ENCODE results near the gene ADCK1. TPM values are rescaled to one million over a fixed set of nuclear protein-coding genes. Genes with fewer than 3 reads are reported as not detected.

Gene ADCK1
- total RNA-seq, 1 experiment from 2014 or later: 12.2 TPM

- no peak overlapping the region for H3K14ac ChIP-seq (ENCODE audit: insufficient read depth, low read length)
- H3K4ac ChIP-seq (ENCODE audit: low read depth, low read length): no peak overlapping the region
- H3K27me3 ChIP-seq (ENCODE audit: insufficient read depth, low read length): no peaks in the 10 kb centered on the region
- H2BK12ac ChIP-seq (ENCODE audit: insufficient read length, low read depth, low read length): no peak overlapping the region
- Mint-ChIP-seq H3K27me3 (ENCODE audit: low read depth) (no peaks in the 10 kb centered on the region), H3K4me3 (no peak overlapping the region), H3K27ac (no peak overlapping the region; a peak in 1 of 7 replicates), H3K36me3 (ENCODE audit: insufficient read depth in 1 of 3, low read depth in 3 of 3) (peaks cover 7 to 15% (median 14%) of the 10 kb centered on the region in 3 experiments), H3K4me1 (no peaks in the 10 kb centered on the region), H3K9me3 (no peaks in the 10 kb centered on the region; a peak in 1 of 5 replicates)
- H3K56ac ChIP-seq (ENCODE audit: insufficient read length, low read depth, low read length): no peak overlapping the region
- H3K4me2 ChIP-seq (ENCODE audit: insufficient read depth, insufficient read length, low read length): no peak overlapping the region
- no peak overlapping the region for H2AK5ac ChIP-seq (ENCODE audit: insufficient read length, low read length)
- H2AFZ ChIP-seq (ENCODE audit: low read length): no peak overlapping the region
- H3K79me1 ChIP-seq (ENCODE audit: insufficient read depth, low read depth, low read length, poor library complexity, severe bottlenecking): no peaks in the 10 kb centered on the region
- H4K5ac ChIP-seq (ENCODE audit: insufficient read length, low read depth, low read length): no peak overlapping the region
- H3T11ph ChIP-seq (ENCODE audit: low read length): no peak overlapping the region
- no peak overlapping the region for H3K18ac ChIP-seq (ENCODE audit: insufficient read length, low read depth, low read length)
- H3K9me3 ChIP-seq (ENCODE audit: control insufficient read depth, low read depth, low read length): no peaks in the 10 kb centered on the region
- no peak overlapping the region for H2BK20ac ChIP-seq (ENCODE audit: low read depth, low read length, poor library complexity, severe bottlenecking)
- H3K9ac ChIP-seq (ENCODE audit: extremely low read depth, insufficient read length, low read length): no peak overlapping the region
- no peak for DNase-seq
- no peak overlapping the region for H4K8ac ChIP-seq (replicated peaks; ENCODE audit: insufficient read length, low read depth, low read length)
- H3K23me2 ChIP-seq (ENCODE audit: insufficient read length, low read depth, low read length, poor library complexity, severe bottlenecking): no peaks in the 10 kb centered on the region
- no peaks in the 10 kb centered on the region for H3K4me1 ChIP-seq (ENCODE audit: insufficient read depth, low read length)
- no peak overlapping the region for H2BK5ac ChIP-seq (ENCODE audit: insufficient read length, low read length)
- H2BK120ac ChIP-seq (ENCODE audit: low read depth, low read length, poor library complexity, severe bottlenecking): no peak overlapping the region
- H3K27ac ChIP-seq (ENCODE audit: insufficient read length, low read depth, low read length): no peak overlapping the region
- no peak overlapping the region for H3K23ac ChIP-seq (ENCODE audit: insufficient read length, low read depth, low read length)
- H3K79me2 ChIP-seq (ENCODE audit: insufficient read depth, low read length): no peaks in the 10 kb centered on the region
- TF ChIP-seq, protein P1, sequence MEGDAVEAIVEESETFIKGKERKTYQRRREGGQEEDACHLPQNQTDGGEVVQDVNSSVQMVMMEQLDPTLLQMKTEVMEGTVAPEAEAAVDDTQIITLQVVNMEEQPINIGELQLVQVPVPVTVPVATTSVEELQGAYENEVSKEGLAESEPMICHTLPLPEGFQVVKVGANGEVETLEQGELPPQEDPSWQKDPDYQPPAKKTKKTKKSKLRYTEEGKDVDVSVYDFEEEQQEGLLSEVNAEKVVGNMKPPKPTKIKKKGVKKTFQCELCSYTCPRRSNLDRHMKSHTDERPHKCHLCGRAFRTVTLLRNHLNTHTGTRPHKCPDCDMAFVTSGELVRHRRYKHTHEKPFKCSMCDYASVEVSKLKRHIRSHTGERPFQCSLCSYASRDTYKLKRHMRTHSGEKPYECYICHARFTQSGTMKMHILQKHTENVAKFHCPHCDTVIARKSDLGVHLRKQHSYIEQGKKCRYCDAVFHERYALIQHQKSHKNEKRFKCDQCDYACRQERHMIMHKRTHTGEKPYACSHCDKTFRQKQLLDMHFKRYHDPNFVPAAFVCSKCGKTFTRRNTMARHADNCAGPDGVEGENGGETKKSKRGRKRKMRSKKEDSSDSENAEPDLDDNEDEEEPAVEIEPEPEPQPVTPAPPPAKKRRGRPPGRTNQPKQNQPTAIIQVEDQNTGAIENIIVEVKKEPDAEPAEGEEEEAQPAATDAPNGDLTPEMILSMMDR (conservative IDR thresholded peaks at IDR 0.05): no peak
- H4K91ac ChIP-seq (ENCODE audit: insufficient read length, low read depth, low read length): no peak overlapping the region
- no peak overlapping the region for H2BK15ac ChIP-seq (ENCODE audit: low read depth, low read length)
- WGBS (ENCODE audit: extremely low coverage, insufficient read length, low lambda C conversion rate): no CpG with 5 or more reads among the region's 4 CpGs
- no peaks in the 10 kb centered on the region for H4K20me1 ChIP-seq (ENCODE audit: control insufficient read depth, insufficient read depth, insufficient read length)
Observed at GRCh38 chr14:77890873-77891272, 91.0 kb downstream of the ADCK1 start.
